ENCODE results near the gene MATN4.
A peak's percentile ranks its signal among the peaks of the same experiment; 100 is the strongest.

MATN4 gene

GRCh38 chr20:45330476-45330875 is 22.4 kb upstream of the MATN4 start:
- Mint-ChIP-seq H3K9me3 (no peaks in the 10 kb centered on the region), H3K27ac (no peak overlapping the region), H3K4me3 (no peak overlapping the region), H3K36me3 (ENCODE audit: low read depth) (peaks cover 36% of the 10 kb centered on the region), H3K4me1 (no peaks in the 10 kb centered on the region), H3K27me3 (no peaks in the 10 kb centered on the region)
- ATAC-seq (no peak), DNase-seq (no peak)

GRCh38 chr20:45329497-45330319 is 21.6 kb upstream of the MATN4 start:
- no peaks in the 10 kb centered on the region for H3K27me3 Mint-ChIP-seq
- no peak overlapping the region for H3K27ac Mint-ChIP-seq
- no peak for ATAC-seq
- no peak for DNase-seq
- peaks cover 37% of the 10 kb centered on the region for H3K36me3 Mint-ChIP-seq (ENCODE audit: low read depth)
- no peaks in the 10 kb centered on the region for H3K9me3 Mint-ChIP-seq
- no peak overlapping the region for H3K4me3 Mint-ChIP-seq
- H3K4me1 Mint-ChIP-seq, result no peaks in the 10 kb centered on the region

GRCh38 chr20:45328451-45328850 is 20.4 kb upstream of the MATN4 start:
- no peaks in the 10 kb centered on the region for H3K27me3 Mint-ChIP-seq
- DNase-seq (no peak), ATAC-seq (no peak)
- H3K27ac Mint-ChIP-seq, result no peak overlapping the region
- peaks cover 36% of the 10 kb centered on the region for H3K36me3 Mint-ChIP-seq (ENCODE audit: low read depth)
- H3K4me3 Mint-ChIP-seq, result no peak overlapping the region
- no peaks in the 10 kb centered on the region for H3K9me3 Mint-ChIP-seq
- no peaks in the 10 kb centered on the region for H3K4me1 Mint-ChIP-seq

GRCh38 chr20:45325371-45325770 is 17.3 kb upstream of the MATN4 start:
- DNase-seq (no peak), ATAC-seq (no peak)
- Mint-ChIP-seq H3K27me3 (no peaks in the 10 kb centered on the region), H3K36me3 (ENCODE audit: low read depth) (peaks cover 26% of the 10 kb centered on the region), H3K9me3 (no peaks in the 10 kb centered on the region), H3K4me1 (peaks cover 21% of the 10 kb centered on the region), H3K4me3 (no peak overlapping the region), H3K27ac (no peak overlapping the region)

GRCh38 chr20:45323731-45324130 is 15.6 kb upstream of the MATN4 start:
- peaks cover 35% of the 10 kb centered on the region for H3K4me1 Mint-ChIP-seq
- no peak for DNase-seq
- no peak overlapping the region for H3K4me3 Mint-ChIP-seq
- no peak overlapping the region for H3K27ac Mint-ChIP-seq
- ATAC-seq, result no peak
- H3K27me3 Mint-ChIP-seq, result no peaks in the 10 kb centered on the region
- no peaks in the 10 kb centered on the region for H3K9me3 Mint-ChIP-seq
- peaks cover 17% of the 10 kb centered on the region for H3K36me3 Mint-ChIP-seq (ENCODE audit: low read depth)

GRCh38 chr20:45322952-45323383 is 14.9 kb upstream of the MATN4 start:
- Mint-ChIP-seq H3K4me3 (no peak overlapping the region), H3K27ac (no peak overlapping the region), H3K4me1 (peaks cover 42% of the 10 kb centered on the region), H3K27me3 (no peaks in the 10 kb centered on the region), H3K36me3 (ENCODE audit: low read depth) (peaks cover 11% of the 10 kb centered on the region), H3K9me3 (no peaks in the 10 kb centered on the region)
- DNase-seq (no peak), ATAC-seq (no peak)

GRCh38 chr20:45320948-45321595 is 13.0 kb upstream of the MATN4 start:
- Mint-ChIP-seq H3K36me3 (ENCODE audit: low read depth) (peaks cover 4% of the 10 kb centered on the region), H3K27ac (peak overlapping the region; percentile 58), H3K4me1 (peaks cover 47% of the 10 kb centered on the region), H3K9me3 (no peaks in the 10 kb centered on the region), H3K27me3 (peaks cover 5% of the 10 kb centered on the region), H3K4me3 (no peak overlapping the region)
- no peak for DNase-seq
- ATAC-seq, result peak; percentile 77

GRCh38 chr20:45318948-45319347 is 10.8 kb upstream of the MATN4 start:
- Mint-ChIP-seq H3K27ac (peak overlapping the region; percentile 78), H3K4me1 (peaks cover 47% of the 10 kb centered on the region)

GRCh38 chr20:45318386-45318939 is 10.4 kb upstream of the MATN4 start:
- Mint-ChIP-seq H3K36me3 (ENCODE audit: low read depth) (no peaks in the 10 kb centered on the region), H3K9me3 (no peaks in the 10 kb centered on the region), H3K27ac (peak overlapping the region; percentile 78), H3K27me3 (peaks cover 25% of the 10 kb centered on the region), H3K4me1 (peaks cover 47% of the 10 kb centered on the region), H3K4me3 (no peak overlapping the region)
- ATAC-seq (peak; percentile 18), DNase-seq (peak; percentile 31)

More at GRCh38 chr20:45318948-45319347, 10.8 kb upstream of the MATN4 start:
- H3K27me3 Mint-ChIP-seq, result peaks cover 20% of the 10 kb centered on the region
- DNase-seq (no peak), ATAC-seq (peak; percentile 9)
- H3K4me3 Mint-ChIP-seq, result peak overlapping the region; percentile 27
- no peaks in the 10 kb centered on the region for H3K9me3 Mint-ChIP-seq
- H3K36me3 Mint-ChIP-seq (ENCODE audit: low read depth), result no peaks in the 10 kb centered on the region

- Mint-ChIP-seq H3K36me3 (ENCODE audit: low read depth) (no peaks in the 10 kb centered on the region), H3K27me3 (peaks cover 30% of the 10 kb centered on the region), H3K9me3 (no peaks in the 10 kb centered on the region), H3K27ac (no peak overlapping the region), H3K4me3 (no peak overlapping the region), H3K4me1 (peaks cover 47% of the 10 kb centered on the region)
- ATAC-seq, result no peak
- DNase-seq, result no peak
Measured at GRCh38 chr20:45317826-45318225, 9.7 kb upstream of the MATN4 start.

GRCh38 chr20:45316150-45317080 is 8.3 kb upstream of the MATN4 start:
- DNase-seq, result no peak
- Mint-ChIP-seq H3K36me3 (ENCODE audit: low read depth) (no peaks in the 10 kb centered on the region), H3K9me3 (no peaks in the 10 kb centered on the region), H3K27ac (no peak overlapping the region), H3K27me3 (peaks cover 42% of the 10 kb centered on the region), H3K4me1 (peaks cover 36% of the 10 kb centered on the region), H3K4me3 (no peak overlapping the region)
- no peak for ATAC-seq

GRCh38 chr20:45315672-45316071 is 7.6 kb upstream of the MATN4 start:
- H3K4me1 Mint-ChIP-seq, result peaks cover 30% of the 10 kb centered on the region

GRCh38 chr20:45313943-45314342 is 5.8 kb upstream of the MATN4 start:
- Mint-ChIP-seq H3K36me3 (ENCODE audit: low read depth) (no peaks in the 10 kb centered on the region), H3K4me1 (peaks cover 16% of the 10 kb centered on the region), H3K4me3 (no peak overlapping the region), H3K9me3 (no peaks in the 10 kb centered on the region), H3K27me3 (peaks cover 60% of the 10 kb centered on the region), H3K27ac (no peak overlapping the region)
- ATAC-seq (no peak), DNase-seq (no peak)

More at GRCh38 chr20:45315672-45316071, 7.6 kb upstream of the MATN4 start:
- H3K9me3 Mint-ChIP-seq, result no peaks in the 10 kb centered on the region
- H3K36me3 Mint-ChIP-seq (ENCODE audit: low read depth), result no peaks in the 10 kb centered on the region
- H3K27ac Mint-ChIP-seq, result no peak overlapping the region
- no peak overlapping the region for H3K4me3 Mint-ChIP-seq
- no peak for ATAC-seq
- no peak for DNase-seq
- H3K27me3 Mint-ChIP-seq, result peaks cover 50% of the 10 kb centered on the region

GRCh38 chr20:45313065-45313695 is 5.1 kb upstream of the MATN4 start:
- no peak overlapping the region for H3K27ac Mint-ChIP-seq
- no peaks in the 10 kb centered on the region for H3K9me3 Mint-ChIP-seq
- peaks cover 61% of the 10 kb centered on the region for H3K27me3 Mint-ChIP-seq
- no peaks in the 10 kb centered on the region for H3K36me3 Mint-ChIP-seq (ENCODE audit: low read depth)
- H3K4me1 Mint-ChIP-seq, result peaks cover 8% of the 10 kb centered on the region
- no peak for DNase-seq
- H3K4me3 Mint-ChIP-seq, result no peak overlapping the region
- ATAC-seq, result no peak

All from activated naive CD8-positive, alpha-beta T cell treated with anti-CD3 and anti-CD28 coated beads, Interleukin-2, amount 50 U/mL, for 24 hours (primary cell).